HuH-7.5 (cell line): ENCODE measurements around the gene PMEL.
"Not testable (repeated sequence)": the region's sequence is repeated elsewhere in the genome, so short reads cannot be mapped to it uniquely, and the experiment has no call there.

Experiments
- DNase-seq: peaks from one replicate; pipeline ENCODE4 v3.0.0; 2011; ENCODE audit warnings: low spot score

Gene PMEL

GRCh38 chr12:55965941-55966407 lies at the start of gene PMEL:
Gene PMEL, minus strand, starts transcription at chr12:55966042. Its CDS starts 31 bp downstream, at chr12:55966011.
- DNase-seq = peak; percentile 22

DNA sequence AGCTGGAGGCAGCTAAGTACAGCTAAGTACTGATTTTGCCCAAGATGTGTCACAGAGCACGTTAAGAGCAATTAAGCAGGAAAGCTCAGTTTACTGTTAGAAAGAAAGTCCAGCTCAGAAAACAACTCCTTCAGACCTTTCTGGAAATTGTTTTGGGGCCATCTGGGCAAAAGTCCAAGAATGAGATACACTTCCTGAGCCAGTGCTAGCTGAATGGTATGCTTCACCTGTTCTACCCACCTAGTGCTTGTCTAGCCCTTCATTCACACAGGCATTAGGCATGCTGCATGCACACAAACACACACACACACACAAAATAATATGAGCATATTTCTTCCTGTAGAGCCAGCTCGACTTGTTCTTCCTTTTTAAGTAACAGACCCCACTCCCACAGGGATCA lies 48.4 kb upstream of the PMEL start:
- DNase-seq = no peak

DNA sequence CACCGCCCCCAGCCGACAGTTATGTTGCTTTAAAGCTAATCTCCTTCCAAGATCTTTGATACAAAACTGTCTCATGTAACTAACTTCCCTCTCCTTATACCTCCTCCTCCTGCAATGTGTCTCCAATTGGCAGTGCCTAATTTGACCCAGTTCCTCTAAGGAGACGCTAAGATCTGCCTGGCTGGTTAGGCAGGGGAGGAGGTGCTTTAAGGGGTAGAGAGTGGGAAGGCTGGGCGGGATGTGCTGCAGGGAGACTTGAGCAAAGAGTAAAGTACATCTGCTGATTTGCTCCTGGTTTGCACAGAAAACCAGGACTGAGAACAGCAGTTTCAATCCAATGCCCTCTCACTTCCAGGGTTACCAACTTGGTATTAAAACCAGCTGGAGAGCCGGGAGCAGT lies 47.6 kb upstream of the PMEL start:
- no peak for DNase-seq

DNA sequence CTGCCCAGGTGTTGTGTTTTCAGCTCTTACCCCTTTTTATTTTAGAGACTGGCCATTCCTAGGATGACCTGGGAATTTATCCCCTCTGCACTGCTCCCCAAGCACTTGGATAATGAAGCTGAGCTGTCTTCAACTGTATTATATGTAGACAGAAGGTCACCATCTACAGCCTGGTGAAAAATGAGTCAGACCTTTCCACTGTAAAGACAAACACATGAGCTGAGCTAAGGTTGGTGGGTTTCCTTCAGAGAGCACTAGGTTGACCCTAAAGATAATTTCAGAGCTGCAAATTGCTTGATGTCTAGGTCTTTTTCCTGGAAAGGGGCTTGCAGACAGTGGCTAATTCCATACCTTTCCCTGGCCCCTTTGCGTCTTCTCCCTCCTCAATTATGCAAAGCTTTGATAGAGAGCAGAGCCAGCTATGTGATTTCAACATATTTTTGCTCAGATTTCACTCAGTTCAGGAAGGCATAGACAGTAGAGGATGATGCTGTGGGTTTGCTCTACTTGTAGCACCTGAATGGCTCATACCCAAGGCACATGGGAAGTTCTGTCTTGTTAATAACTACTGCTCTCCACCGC lies 45.8 kb upstream of the PMEL start:
- DNase-seq = no peak

DNA sequence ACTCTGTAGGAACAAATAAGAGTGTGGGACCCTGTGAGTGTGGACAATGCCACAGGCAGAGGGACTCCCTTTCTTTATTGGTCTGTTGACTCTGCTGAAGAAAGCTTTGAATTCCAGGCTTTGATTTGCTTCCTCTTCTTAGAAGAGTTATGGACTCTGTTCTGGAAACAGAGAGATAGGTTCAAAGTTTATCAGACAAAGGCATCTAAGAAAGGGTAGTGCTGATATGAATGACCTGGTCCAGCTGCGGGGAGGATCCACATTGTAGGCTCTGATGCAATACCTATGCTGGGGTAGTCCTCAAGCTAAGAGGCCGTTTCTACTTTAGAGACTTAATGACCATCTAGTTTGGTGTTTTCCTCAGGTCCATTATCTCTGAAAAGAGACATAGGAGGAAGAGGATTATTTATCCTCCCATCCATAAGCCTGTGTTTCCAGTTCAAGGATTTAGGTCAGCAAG lies 44.3 kb upstream of the PMEL start:
- peak; percentile 35 for DNase-seq

- DNase-seq = peak; percentile 70
These were observed 42.0 kb upstream of the PMEL start for GRCh38 chr12:56007564-56008559.

- DNase-seq = no peak
These were observed 38.4 kb upstream of the PMEL start for GRCh38 chr12:56004211-56004610.

GRCh38 chr12:56003376-56003775 lies 37.5 kb upstream of the PMEL start:
- not testable (repeated sequence) for DNase-seq

DNA sequence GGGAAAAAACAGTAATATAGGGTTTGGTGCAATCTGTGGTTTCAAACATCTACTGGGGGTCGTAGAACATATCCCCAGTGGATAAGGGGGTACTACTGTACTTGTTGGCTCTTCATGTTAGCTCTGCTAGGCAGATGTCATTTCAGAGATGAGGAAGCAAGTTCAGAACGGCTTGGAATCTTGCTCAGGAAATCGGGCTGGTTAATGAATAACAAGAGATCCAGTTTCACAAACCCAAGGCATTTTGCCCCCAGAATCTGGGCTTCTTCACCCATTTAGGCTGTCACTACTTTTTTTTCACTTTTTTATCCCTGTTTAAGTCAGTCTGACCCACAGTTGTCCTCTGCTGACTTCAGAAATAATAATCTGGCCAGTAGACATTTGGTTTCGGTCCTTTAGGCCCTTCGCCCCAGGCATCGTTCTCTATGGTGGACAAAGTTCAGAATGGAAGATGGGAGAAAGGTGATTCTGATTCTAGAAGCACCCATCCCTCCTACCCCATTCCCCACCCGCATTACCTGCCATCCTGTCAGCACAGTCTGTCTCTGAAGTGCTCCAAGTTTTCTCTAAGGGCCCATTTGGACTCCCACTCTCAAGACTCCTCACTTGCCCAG lies 35.8 kb upstream of the PMEL start:
- peak; percentile 46 for DNase-seq

- DNase-seq = not testable (repeated sequence)
These were observed 34.2 kb upstream of the PMEL start for GRCh38 chr12:55999999-56000540.

- DNase-seq = not testable (repeated sequence)
These were observed 33.7 kb upstream of the PMEL start for GRCh38 chr12:55999522-55999921.

DNA sequence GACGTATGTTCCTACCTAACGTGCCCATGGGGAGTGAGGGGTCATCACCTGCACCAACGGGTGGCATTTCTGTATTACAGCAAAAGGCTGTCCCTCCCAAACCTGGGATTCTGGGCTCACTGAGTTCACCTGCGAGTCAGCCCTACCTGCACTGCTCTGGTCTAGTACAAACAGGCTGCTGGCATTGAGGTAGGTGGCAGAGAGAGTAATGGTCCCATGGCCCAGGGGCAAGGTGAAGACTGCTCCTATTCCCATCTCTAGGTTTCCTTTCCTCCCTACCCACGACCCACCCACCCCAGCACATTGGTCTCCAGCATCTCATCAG lies 31.7 kb upstream of the PMEL start:
- peak; percentile 56 for DNase-seq

DNA sequence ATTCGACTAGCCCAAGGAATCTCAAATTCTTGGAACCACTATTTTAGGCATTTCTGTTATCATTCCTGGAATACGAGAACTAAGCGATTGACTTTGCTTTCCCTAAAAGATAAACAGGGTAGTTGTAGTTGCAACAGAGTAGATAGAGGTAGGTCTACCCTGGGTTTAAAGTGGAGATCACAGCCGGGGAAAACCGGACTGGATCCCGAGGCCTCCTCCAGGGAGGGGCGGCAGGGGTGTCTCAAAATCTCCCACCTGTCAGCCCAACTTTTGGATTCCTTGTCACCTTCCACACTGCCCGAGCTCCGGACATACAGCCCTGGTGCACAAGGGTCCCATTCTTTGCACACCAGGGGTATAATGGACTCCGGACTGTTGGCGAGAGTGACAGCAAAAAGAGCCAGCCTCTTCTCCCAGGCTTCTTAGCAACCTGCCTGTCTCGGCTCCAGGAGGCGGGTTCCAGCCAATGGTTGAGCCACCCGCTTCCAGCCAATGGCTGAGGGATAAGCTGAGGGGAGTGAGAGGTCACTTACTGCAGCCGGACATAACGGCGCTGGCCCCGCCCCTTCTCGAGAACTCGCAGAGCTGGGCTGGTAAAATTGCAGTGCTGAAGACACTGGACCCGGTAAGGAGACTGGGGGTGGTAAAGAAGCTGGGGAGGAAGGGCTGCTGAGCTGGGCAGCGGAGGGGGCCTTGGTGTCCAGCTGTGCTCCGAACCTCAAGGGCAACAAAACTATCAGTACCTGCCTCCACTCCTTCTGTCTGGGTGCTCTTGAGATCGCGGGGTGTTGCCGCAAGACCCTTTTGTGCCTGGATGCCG lies 31.1 kb upstream of the PMEL start, which contains the start of gene SUOX:
Gene SUOX, plus strand, starts transcription at position 562 of the 820 bp plus-strand sequence. CDS start 4,946 bp downstream, outside the sequence.
- DNase-seq = peak; percentile 99

DNA sequence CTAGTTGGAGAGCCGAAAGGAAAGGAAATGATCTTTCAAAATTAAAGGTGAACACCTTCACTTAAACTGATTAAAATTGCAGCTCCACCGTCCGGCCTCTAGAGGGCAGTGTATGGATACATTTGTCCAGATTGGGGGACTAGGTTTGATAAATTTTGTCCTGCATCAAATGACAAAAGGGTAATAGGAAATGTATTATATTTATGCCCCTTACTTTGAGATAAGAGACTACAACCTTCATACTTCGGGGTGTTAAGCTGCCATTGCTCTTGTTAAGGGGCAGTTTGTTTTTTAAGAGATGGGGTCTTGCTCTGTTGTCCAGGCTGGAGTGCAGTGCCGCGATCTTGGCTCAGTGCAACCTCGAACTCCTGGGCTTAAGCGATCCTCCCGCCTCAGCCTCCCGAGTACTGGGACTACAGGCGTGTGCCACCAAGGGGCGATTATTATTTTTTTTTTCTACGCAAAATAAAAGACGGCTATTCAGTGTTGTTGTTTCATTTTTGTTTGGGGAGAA lies 30.4 kb upstream of the PMEL start:
- DNase-seq = no peak

DNA sequence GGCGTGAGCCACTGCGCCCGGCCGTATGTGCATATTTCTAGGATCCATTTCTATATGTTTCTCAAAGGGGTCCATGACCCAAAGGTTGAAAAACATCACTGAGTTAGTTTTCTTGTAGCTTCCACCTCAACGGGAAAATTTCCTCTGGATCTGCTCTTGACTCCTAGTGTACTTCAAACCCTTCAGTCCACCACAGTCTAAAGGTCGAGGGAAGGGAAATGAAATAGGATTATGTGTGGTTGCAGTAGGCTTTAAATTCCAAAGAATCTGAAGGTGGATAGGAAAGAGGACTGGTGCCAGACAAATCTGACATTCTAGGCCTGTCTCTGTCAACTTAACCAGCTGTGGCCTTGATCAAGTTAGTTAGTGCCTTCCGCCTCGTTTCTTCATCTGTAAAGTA lies 29.5 kb upstream of the PMEL start:
- no peak for DNase-seq

GRCh38 chr12:55993230-55993853 lies 27.5 kb upstream of the PMEL start:
- no peak for DNase-seq

GRCh38 chr12:55991110-55991509 lies 25.3 kb upstream of the PMEL start:
- DNase-seq = no peak

GRCh38 chr12:55985976-55986375 lies 20.1 kb upstream of the PMEL start:
- not testable (repeated sequence) for DNase-seq

- DNase-seq = no peak
These were observed 19.5 kb upstream of the PMEL start for GRCh38 chr12:55985341-55985740.

DNA sequence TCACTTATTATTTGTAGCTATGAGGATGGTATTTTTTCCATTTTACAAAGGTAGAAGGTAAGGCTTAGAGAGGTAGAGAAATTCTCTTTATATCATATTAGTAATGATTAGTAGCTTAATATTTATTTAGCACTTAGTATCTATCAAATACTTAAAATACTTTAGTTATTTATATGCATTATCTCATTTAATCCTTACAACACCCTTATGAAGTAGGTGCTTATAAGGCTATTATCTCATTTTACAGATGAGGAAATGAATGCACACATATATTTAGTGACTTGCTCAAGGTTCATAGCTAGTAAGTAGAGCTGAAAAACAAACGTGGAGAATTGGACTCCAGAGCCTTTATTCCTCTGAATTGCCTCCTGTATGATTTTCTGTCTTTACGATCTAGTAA lies 19.0 kb upstream of the PMEL start:
- DNase-seq = no peak
